Lower leg skin (tissue), 3 donors: ENCODE measurements around the gene MANEA.

ENCODE experiments used
- CTCF ChIP-seq, 3 donors: fragments of 450-650 bp; IDR thresholded peaks; one replicate each; pipeline ENCODE4 v1.5.1; 2016; ENCODE audit warnings: antibody characterized with exemption in 3 of 3, mild to moderate bottlenecking in 3 of 3, moderate library complexity in 2 of 3
- POLR2A ChIP-seq, 2 donors: fragments of 450-650 bp; IDR thresholded peaks; one replicate each; pipeline ENCODE4 v1.6.1; 2016 to 2017; ENCODE audit warnings: antibody characterized with exemption in 2 of 2, mild to moderate bottlenecking in 1 of 2, moderate library complexity in 1 of 2

- TF ChIP-seq POLR2A (IDR thresholded peaks at IDR 0.05) (no peak), CTCF (IDR thresholded peaks at IDR 0.05) (no peak)
Observed at GRCh38 chr6:95599706-95600105, 22.4 kb downstream of the MANEA start.
